ENCODE results near the gene ARHGEF28. TPM values are rescaled to one million over a fixed set of nuclear protein-coding genes. Genes with fewer than 3 reads are reported as not detected.

ARHGEF28 gene
- total and polyA plus RNA-seq, 2 of the 13 experiments (the other 11 are each of a cell fraction or from before 2014, with no cell fraction given), result 17.4 to 34.1 TPM

DNA sequence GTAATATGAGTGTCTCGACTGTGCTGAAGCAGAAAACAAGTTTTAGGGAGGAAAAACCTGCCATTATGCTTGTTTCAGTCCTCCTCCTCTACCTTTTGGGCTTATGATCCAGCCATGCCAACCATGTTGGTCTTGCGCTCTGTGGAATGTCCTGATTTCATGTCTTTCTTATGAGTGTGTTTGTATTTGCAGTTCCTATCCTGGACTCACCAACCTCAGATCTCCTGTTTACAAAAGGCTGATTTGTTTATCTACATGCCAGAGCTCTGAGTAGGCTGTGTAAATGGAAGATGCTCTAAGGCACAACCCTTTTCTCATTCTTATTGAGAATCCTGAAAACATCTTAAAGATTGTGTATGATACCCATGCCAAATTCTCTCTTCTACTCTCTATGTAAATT is 138.6 kb downstream of the ARHGEF28 start (continued):
- no peak for TF ChIP-seq ZNF792 (CRISPR knock-in tag; IDR thresholded peaks at IDR 0.05)
- no peak for TF ChIP-seq ZNF234 (CRISPR knock-in tag; conservative IDR thresholded peaks at IDR 0.05)
- no peak for TF ChIP-seq GABPA (IDR thresholded peaks at IDR 0.05; ENCODE audit: low read depth, low read length)
- no peak for TF ChIP-seq GABPA (CRISPR knock-in tag; IDR thresholded peaks at IDR 0.05; ENCODE audit: low read depth)
- TF ChIP-seq TEAD3 (CRISPR knock-in tag; optimal IDR thresholded peaks at IDR 0.05; ENCODE audit: borderline replicate concordance), result peak; percentile 96
- TF ChIP-seq HNRNPH1 (optimal IDR thresholded peaks at IDR 0.05; ENCODE audit: low read depth, low read length), result no peak
- TF ChIP-seq ELF1 (CRISPR knock-in tag; IDR thresholded peaks at IDR 0.05), result no peak
- no peak for TF ChIP-seq PAX8 (CRISPR knock-in tag; IDR thresholded peaks at IDR 0.05; ENCODE audit: borderline replicate concordance)
- TF ChIP-seq MAFF (IDR thresholded peaks at IDR 0.05; ENCODE audit: low read depth, low read length), result 0 out of 2 replicates have a peak, but pooled peaks have one; percentile 5
- no peak for TF ChIP-seq NCOR1 (IDR thresholded peaks at IDR 0.05; ENCODE audit: borderline replicate concordance, low read length)
- peak; percentile 98 for TF ChIP-seq FOSL2 (CRISPR knock-in tag; IDR thresholded peaks at IDR 0.05)
- no peak for TF ChIP-seq LBX2 (CRISPR knock-in tag; IDR thresholded peaks at IDR 0.05; ENCODE audit: borderline replicate concordance)
- TF ChIP-seq ZNF335 (CRISPR knock-in tag; IDR thresholded peaks at IDR 0.05), result no peak
- TF ChIP-seq ZSCAN12 (CRISPR knock-in tag; IDR thresholded peaks at IDR 0.05), result no peak
- TF ChIP-seq, protein P1, sequence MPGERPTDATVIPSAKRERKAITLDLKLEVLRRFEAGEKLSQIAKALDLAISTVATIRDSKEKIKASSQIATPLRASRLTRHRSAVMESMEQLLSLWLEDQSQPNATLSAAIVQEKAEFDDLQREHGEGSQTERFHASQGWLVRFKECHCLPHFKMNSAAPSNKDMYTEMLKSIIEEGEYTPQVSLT (CRISPR knock-in tag; IDR thresholded peaks at IDR 0.05; ENCODE audit: borderline replicate concordance, low read depth), result no peak
- no peak for TF ChIP-seq ZKSCAN1 (IDR thresholded peaks at IDR 0.05; ENCODE audit: low read length)
- no peak for TF ChIP-seq ARNT (IDR thresholded peaks at IDR 0.05)
- no peak for TF ChIP-seq NFAT5 (CRISPR knock-in tag; IDR thresholded peaks at IDR 0.05)
- no peak for TF ChIP-seq CERS6 (CRISPR knock-in tag; IDR thresholded peaks at IDR 0.05)
- TF ChIP-seq ZBTB8A (CRISPR knock-in tag; IDR thresholded peaks at IDR 0.05; ENCODE audit: borderline replicate concordance, low read depth), result no peak
- TF ChIP-seq, protein P2, sequence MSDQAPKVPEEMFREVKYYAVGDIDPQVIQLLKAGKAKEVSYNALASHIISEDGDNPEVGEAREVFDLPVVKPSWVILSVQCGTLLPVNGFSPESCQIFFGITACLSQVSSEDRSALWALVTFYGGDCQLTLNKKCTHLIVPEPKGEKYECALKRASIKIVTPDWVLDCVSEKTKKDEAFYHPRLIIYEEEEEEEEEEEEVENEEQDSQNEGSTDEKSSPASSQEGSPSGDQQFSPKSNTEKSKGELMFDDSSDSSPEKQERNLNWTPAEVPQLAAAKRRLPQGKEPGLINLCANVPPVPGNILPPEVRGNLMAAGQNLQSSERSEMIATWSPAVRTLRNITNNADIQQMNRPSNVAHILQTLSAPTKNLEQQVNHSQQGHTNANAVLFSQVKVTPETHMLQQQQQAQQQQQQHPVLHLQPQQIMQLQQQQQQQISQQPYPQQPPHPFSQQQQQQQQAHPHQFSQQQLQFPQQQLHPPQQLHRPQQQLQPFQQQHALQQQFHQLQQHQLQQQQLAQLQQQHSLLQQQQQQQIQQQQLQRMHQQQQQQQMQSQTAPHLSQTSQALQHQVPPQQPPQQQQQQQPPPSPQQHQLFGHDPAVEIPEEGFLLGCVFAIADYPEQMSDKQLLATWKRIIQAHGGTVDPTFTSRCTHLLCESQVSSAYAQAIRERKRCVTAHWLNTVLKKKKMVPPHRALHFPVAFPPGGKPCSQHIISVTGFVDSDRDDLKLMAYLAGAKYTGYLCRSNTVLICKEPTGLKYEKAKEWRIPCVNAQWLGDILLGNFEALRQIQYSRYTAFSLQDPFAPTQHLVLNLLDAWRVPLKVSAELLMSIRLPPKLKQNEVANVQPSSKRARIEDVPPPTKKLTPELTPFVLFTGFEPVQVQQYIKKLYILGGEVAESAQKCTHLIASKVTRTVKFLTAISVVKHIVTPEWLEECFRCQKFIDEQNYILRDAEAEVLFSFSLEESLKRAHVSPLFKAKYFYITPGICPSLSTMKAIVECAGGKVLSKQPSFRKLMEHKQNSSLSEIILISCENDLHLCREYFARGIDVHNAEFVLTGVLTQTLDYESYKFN (CRISPR knock-in tag; conservative IDR thresholded peaks at IDR 0.05), result peak; percentile 70
- no peak for TF ChIP-seq ZFP82 (CRISPR knock-in tag; IDR thresholded peaks at IDR 0.05; ENCODE audit: borderline replicate concordance)
- TF ChIP-seq RELA (CRISPR knock-in tag; IDR thresholded peaks at IDR 0.05), result no peak
